D341Med (cell line): ENCODE data around the gene LMLN.
"Not testable (repeated sequence)": the region's sequence is repeated elsewhere in the genome, so short reads cannot be mapped to it uniquely, and the experiment has no call there.

Experiments
- DNase-seq: peaks from one replicate; pipeline ENCODE4 v3.0.0; 2012; ENCODE audit warnings: low spot score

Gene LMLN

DNA sequence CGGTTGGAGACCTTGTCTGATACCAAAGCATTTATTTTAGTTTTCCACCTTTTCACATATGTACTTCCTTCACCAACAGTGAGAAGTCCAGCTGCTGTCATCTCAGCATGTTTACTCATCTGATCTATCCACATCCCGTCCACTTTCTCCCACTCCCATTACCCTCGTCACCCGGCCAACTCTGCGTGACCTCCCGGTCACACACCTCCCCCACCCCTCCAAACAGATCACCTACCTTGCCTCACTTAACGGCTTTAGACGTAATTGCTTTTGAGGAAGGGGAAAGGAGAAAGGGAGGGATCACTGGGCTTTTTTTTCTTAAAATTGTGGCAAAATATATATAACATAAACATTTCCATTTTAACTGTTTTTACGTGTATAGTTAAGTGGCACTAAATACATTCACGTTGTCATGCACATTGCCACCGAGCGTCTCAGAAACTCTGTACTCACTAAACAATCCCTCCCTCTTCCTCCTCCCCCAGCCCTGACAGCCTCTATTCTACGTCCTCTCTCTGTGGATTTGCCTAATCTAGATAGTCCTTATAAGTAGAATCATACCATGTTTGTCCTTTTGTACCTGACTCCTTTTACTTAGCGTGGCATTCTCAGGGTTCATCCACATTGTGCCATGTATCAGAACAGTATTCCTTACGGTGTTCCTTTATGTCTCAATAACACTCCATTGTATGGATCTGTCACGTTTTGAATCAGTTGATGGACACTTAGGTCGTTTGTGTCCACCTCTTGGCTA is 67.2 kb downstream of the LMLN start:
- DNase-seq = no peak

GRCh38 chr3:198027799-198028390 is 67.9 kb downstream of the LMLN start:
- no peak for DNase-seq

GRCh38 chr3:198028718-198029117 is 68.7 kb downstream of the LMLN start:
- no peak for DNase-seq

GRCh38 chr3:198030125-198030524 is 70.1 kb downstream of the LMLN start:
- DNase-seq = no peak

GRCh38 chr3:198030726-198031125 is 70.7 kb downstream of the LMLN start:
- DNase-seq = no peak

DNA sequence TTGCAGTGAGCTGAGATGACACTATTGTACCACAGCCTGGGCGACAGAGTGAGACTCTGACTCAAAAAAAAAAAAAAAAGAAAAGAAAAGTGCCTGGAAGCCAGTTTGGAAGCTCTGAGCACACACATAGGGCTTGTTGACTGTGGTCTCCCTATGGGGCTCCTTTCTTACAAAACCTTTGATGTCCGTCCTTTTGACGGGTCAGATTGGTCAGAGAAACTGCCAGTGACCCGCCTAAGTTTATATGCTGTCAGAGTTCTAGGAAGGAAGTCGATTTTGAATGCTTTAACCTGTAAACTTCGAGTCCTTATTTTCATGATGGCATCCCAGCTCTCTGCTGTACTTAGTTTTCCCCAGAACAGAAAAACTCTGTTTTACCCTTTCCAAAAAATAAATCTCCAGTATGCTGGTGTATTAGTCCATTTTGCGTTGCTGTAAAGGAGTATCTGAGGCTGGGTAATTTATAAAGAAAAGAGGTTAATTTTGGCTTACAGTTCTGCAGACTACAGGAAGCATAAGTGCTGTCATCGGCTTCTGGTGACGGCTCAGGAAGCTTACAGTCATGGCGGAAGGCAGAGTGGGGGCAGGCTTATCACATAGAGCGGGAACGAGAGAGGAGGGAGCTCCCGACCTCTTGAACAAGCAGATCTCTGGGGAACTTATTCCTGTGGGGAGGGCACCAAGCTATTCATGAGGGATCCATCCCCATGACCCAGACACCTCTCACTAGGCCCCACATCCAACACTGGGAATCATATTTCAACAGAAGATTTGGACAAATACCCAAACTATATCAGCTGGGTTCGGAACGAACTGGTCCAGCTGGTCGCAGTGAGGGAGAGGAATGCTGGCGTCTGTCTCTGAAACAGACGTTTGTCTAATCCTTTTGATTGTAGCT is 72.3 kb downstream of the LMLN start:
- no peak for DNase-seq

GRCh38 chr3:198043119-198043518 is 83.1 kb downstream of the LMLN start:
- DNase-seq = no peak

DNA sequence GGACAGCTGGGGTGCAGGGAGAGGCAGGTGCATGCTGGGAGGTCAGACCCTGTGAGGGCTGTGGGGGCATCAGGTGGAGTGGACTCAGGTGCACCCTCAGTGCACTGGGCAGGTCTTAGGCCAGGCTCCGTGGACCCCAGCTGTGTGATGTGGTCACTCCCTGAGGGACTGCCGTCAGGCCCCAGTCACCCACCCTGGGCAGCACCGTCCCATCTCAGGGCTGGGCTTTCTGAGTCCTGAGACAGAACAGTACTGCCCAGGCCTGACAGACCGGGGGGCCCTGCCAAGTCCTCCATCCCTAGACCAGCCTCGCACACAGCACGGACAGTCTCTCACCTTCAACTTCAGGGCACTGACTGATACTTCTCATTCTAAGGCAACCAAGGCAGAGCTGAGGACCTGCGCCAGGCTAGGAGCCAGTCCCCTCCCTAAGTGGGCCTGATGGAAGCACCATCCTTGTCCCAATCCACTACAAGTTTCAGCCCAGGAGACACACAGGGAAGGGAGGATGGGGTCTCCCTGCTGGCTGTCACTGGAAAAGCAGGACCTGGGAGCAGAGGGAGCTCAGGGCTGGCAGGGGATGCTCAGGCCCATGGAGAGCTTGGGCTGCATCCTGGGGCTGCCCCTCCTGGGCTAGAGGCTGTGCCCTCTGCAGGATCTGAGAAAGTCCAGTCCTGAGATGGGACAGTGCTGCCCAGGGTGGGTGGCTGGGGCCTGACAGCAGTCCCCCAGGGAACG is 86.3 kb downstream of the LMLN start:
- DNase-seq = no peak

GRCh38 chr3:198048445-198048844 is 88.4 kb downstream of the LMLN start:
- DNase-seq = no peak

DNA sequence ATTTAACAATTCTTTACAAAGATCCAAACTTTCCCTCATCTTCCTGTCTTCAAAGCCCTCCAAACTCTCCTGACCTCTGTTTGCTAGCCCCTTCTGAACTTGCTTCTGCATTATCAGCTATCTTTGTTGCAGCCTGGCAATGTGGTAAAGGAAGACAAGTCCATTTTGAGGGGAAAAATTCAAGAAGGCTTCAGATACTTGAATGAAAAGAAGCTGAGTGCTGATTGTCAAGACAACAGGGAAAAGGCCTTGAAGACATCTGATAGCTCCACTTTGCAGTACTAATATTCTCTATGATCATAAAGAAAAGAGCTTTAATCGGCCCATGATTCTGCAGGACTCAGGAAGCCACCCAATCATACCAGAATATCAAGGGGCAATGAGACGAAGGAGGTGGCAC is 91.8 kb downstream of the LMLN start:
- no peak for DNase-seq

DNA sequence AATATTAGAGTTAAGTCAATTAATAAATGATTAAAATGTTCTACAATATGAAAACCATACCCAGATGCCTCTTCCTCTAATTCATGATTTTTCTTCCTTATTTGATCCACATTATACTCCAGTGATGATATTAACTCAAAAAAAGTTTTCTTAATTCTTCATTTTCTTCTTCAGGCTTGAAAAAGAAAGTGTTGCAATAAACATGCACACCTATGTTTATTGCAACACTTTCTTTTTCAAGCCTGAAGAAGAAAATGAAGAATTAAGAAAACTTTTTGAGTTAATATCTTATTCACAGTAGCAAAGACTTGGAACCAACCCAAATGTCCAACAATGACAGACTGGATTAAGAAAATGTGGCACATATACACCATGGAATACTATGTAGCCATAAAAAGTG is 93.4 kb downstream of the LMLN start:
- DNase-seq = not testable (repeated sequence)

DNA sequence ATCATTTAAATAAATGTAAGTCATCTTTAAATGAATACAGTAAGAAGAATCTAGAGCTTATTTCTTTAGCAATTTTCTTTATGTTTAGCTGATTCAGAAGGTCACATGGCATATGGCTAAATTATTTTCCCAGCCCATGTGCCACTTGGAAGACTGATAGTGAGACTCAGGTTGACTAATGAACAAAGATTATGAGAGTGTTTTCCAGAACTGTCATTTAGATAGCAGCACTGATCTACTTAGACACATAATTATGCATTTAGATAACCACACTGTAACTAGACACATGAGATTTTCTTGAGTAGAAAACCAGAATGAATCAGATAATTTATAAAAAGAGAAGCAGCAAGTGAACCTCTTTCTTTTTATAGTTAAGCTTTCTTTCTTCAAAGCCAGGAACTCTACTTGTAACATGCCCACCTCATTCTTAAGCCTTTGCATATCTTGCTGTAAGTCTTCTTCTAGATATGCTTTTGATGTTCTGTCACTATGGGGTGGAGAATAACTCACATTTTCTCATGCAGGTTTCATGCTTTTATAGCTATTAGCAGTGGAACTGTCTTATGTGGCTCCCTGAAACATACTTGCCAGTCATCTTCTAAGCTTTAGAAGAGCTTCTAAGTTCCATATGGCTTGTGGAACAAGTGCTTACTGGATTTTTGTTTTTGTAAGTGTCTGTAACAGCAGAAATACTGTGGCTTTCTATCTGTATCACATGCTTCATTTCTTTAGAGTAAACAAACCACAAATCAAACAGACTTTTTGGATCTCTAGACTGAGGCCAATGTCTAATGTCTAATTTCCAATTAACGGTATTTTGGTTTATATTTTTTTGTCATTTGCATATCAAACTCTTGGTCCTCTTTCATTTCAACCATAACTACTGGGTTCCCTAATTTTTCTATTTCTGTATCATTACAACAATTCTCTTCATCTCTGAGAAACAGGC is 101.4 kb downstream of the LMLN start:
- DNase-seq = no peak

DNA sequence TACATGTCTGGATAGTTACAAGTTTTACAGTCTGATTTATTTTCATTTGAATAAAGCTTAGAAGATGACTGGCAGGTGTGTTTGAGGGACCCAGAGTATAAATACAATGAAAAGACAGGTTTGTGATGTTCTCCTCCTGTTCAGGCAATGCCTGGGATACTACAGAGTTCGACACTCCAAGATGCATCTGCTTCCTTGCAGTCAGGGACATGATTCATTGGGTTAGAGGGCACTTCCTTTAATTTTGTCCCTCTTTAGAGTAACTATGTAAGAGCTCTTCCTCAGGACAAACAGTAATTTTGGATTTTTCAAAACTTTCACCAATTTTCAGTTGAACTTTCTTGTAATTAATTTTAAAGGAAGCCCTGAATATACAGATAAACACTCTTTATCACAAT is 102.0 kb downstream of the LMLN start:
- no peak for DNase-seq

GRCh38 chr3:198064420-198064819 is 104.4 kb downstream of the LMLN start:
- no peak for DNase-seq

DNA sequence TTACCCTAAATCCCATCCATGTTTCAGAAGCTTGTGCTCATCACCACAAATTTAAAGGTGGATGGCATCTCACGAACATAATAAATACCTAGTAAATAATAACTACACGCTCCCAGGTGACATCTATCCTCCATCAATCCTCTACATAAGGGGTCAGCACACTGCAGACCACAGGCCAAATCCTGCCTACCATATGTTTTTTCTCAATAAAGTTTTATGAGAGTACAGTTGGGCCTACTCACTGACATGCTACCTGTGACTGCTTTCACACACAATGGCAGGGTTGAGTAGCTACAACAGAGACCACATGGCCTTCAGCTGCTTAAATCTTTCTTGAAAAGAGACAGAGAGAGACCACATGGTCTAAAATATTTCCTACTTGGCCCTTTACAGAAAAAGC is 105.9 kb downstream of the LMLN start:
- no peak for DNase-seq

GRCh38 chr3:198067416-198067815 is 107.4 kb downstream of the LMLN start:
- no peak for DNase-seq

DNA sequence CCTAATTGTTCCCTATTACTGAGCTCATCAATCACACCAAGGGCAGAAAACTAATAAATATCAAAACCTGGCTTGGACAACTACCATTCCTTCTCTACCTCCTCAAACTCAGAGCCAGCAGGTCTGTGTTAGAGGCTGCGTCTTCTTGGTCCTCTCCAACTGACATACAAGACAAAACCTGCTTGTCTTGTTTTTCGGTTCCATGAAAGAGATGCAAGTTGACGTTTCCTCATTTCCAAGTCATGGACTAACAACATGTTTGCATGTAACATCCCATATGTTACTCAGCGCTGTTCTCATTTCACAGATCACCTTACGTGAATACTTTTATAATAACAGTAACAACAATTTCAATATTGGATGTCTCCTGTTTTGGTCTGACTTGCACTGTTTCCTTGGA is 110.9 kb downstream of the LMLN start:
- no peak for DNase-seq

- DNase-seq = no peak
Measured at GRCh38 chr3:198071602-198072287, 111.7 kb downstream of the LMLN start.

GRCh38 chr3:198076722-198077308 is 116.8 kb downstream of the LMLN start:
- DNase-seq = no peak
